ENCODE measurements around the gene PAH. TPM values are rescaled to one million over a fixed set of nuclear protein-coding genes. Genes with fewer than 3 reads are reported as not detected.

Gene PAH
- total and polyA plus RNA-seq, 2 of the 13 experiments (the other 11 are each of a cell fraction or from before 2014, with no cell fraction given), result 192 to 451 TPM

- TF ChIP-seq KLF16 (CRISPR knock-in tag; IDR thresholded peaks at IDR 0.05) (0 out of 4 replicates have a peak, but pooled peaks of 1 of the 2 experiments have one; percentile 20), REST (IDR thresholded peaks at IDR 0.05; ENCODE audit: borderline replicate concordance in 1 of 2, low read depth in 1 of 2, low read length in 2 of 2) (peak in 1 of 2 experiments; percentile 49; a peak in 1 of 4 replicates), ZNF687 (CRISPR knock-in tag; IDR thresholded peaks at IDR 0.05) (peak; percentile 98), DR1 (CRISPR knock-in tag; IDR thresholded peaks at IDR 0.05) (peak; percentile 80), ZUFSP (CRISPR knock-in tag; IDR thresholded peaks at IDR 0.05; ENCODE audit: borderline replicate concordance) (no peak), ZNF142 (CRISPR knock-in tag; IDR thresholded peaks at IDR 0.05) (0 out of 2 replicates have a peak, but pooled peaks have one; percentile 54), NCOA1 (CRISPR knock-in tag; IDR thresholded peaks at IDR 0.05) (no peak; the same call in 1 of the 2 replicates), ZFP41 (CRISPR knock-in tag; IDR thresholded peaks at IDR 0.05; ENCODE audit: borderline replicate concordance) (no peak), SMAD3 (CRISPR knock-in tag; IDR thresholded peaks at IDR 0.05) (peak; percentile 64), PHF21A (CRISPR knock-in tag; IDR thresholded peaks at IDR 0.05) (peak; percentile 99), ZNF724P (CRISPR knock-in tag; IDR thresholded peaks at IDR 0.05; ENCODE audit: borderline replicate concordance) (no peak)
Observed at GRCh38 chr12:102885043-102885932, 31.8 kb downstream of the PAH start (continued).

Data from HepG2 (cell line).